ENCODE measurements around the gene DIS3L2. TPM values are rescaled to one million over a fixed set of nuclear protein-coding genes. Genes with fewer than 3 reads are reported as not detected.

DIS3L2 gene
- total RNA-seq (ENCODE audit: low replicate concordance): 24.9 and 36.3 TPM in 2 replicates

- no peak for TF ChIP-seq CTCF (IDR thresholded peaks at IDR 0.05; ENCODE audit: insufficient read depth, low read length)
- H3K4me3 ChIP-seq (ENCODE audit: low read depth, low read length): peak within 1 kb of the TSS; percentile 92
- peak; percentile 76 for DNase-seq (ENCODE audit: low read depth)
Measured at GRCh38 chr2:231961349-231962166, at the start of gene DIS3L2. Gene DIS3L2 (plus strand): TSS chr2:231961713. CDS start chr2:232014928, 53,215 bp downstream.

- no peak for DNase-seq (ENCODE audit: low read depth)
- H3K4me3 ChIP-seq (ENCODE audit: low read depth, low read length): no peak overlapping the region
- no peak for TF ChIP-seq CTCF (IDR thresholded peaks at IDR 0.05; ENCODE audit: insufficient read depth, low read length)
Measured at GRCh38 chr2:231914077-231914690, 47.3 kb upstream of the DIS3L2 start.

- H3K4me3 ChIP-seq (ENCODE audit: low read depth, low read length): no peak overlapping the region
- TF ChIP-seq CTCF (IDR thresholded peaks at IDR 0.05; ENCODE audit: insufficient read depth, low read length): no peak
- peak; percentile 23 for DNase-seq (ENCODE audit: low read depth)
Measured at GRCh38 chr2:231917280-231918066, 44.0 kb upstream of the DIS3L2 start.

GRCh38 chr2:231918501-231919330 is 42.8 kb upstream of the DIS3L2 start:
- no peak for TF ChIP-seq CTCF (IDR thresholded peaks at IDR 0.05; ENCODE audit: insufficient read depth, low read length)
- DNase-seq (ENCODE audit: low read depth): no peak
- H3K4me3 ChIP-seq (ENCODE audit: low read depth, low read length): no peak overlapping the region

- DNase-seq (ENCODE audit: low read depth): no peak
- H3K4me3 ChIP-seq (ENCODE audit: low read depth, low read length): no peak overlapping the region
- TF ChIP-seq CTCF (IDR thresholded peaks at IDR 0.05; ENCODE audit: insufficient read depth, low read length): no peak
Measured at GRCh38 chr2:231919341-231920035, 42.0 kb upstream of the DIS3L2 start.

Data from fibroblast of the aortic adventitia (primary cell).